ENCODE results near the gene CFAP410.
"Not testable (repeated sequence)": the region's sequence is repeated elsewhere in the genome, so short reads cannot be mapped to it uniquely, and the experiment has no call there.

The CFAP410 gene

DNA sequence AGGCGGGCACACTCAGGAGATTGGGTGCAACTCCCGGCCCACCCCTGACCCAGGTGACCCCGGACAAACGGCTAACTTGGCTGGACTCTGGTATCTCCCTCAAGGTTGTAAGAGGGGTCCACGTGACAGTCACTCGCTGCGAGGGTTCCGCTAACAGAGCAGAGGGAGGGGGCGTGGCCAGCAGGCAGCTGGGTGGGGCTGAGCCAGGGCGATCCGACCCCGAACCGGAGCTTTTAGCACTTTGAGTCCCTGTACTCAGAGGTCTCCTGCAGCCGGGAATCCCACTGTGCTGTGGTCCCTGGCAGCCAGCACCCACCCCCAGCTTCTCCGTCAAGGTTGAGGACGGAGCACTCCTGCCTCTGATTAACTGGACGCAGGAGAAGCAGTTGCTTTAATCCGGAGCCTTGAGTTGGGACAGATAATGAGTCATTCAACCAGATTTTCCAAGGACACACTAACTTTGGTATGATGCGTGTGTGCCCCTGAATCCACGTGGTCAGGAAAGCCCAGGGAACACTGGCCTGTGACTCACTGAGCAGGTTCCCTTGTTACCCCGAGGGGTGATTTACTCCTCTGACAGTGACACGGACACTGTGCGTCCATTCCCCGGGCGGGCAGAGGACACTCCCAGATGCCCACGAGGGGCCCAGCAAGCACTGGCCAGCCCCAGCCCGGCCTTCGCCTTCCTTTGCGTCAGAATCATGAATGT, 31.0 kb upstream of the CFAP410 start:
- in situ Hi-C loops (cut with MboI; ENCODE audit: low sequenced_read_pairs), result loop anchor here (10.0 kb wide), 1 partner anchor 55 kb away; no protein-coding TSS in a partner anchor

DNA sequence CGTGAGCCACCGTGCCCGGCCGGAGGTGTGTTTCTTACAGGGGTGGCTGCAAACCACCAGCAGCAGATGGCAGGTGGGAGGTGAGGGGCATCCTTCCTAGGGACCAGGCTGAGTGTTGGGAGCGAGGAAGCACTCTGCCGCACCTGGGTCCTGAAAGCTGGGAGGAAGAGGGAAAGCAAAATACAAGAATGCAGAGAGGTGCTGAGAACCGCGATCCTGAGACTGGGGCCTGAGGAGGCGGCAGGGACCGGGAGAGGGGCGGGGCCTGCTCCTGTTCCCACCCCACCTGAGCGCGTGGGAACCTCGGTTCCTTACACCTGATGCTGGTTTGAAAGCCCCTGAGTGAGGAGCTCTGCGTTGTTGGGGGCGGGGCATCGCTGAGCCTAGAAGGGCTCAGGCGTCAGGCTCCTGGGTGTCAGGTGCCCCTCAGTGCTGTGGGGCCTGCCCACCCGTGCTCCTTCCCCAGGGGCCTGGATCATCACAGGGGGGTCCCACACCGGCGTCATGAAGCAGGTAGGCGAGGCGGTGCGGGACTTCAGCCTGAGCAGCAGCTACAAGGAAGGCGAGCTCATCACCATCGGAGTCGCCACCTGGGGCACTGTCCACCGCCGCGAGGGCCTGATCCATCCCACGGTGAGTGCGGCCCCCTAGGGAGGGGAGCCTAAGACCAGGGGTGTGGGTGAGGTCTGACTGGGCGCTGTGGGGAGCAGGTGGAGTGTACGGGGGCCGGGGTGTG, 29.7 kb upstream of the CFAP410 start:
- in situ Hi-C loops (cut with MboI; ENCODE audit: low sequenced_read_pairs), result no loop called here

DNA sequence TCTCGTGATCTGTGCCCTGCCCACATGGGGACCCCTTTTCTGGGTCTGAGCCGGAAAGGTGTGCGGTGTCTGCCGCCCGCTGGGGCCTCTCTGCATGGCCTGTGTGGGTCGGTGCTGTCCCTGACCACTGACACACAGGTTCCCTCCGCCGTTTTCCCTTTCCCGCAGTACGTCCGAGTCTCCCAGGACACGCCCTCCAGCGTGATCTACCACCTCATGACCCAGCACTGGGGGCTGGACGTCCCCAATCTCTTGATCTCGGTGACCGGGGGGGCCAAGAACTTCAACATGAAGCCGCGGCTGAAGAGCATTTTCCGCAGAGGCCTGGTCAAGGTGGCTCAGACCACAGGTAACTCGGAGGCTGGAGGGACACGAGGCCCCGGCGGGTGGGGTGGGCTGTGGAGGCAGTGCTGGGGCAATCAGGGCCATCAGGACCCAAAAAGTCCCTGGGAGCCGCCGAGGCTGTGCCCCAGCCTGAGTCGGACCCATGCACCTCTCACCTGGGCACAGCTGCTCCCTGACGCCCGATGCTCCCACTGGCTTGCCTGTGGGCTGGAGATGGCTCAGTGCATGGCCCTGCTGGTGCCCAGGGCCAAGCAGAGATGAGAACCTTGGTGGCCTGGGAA, 27.5 kb upstream of the CFAP410 start:
- in situ Hi-C loops (cut with MboI; ENCODE audit: low sequenced_read_pairs), result no loop called here

DNA sequence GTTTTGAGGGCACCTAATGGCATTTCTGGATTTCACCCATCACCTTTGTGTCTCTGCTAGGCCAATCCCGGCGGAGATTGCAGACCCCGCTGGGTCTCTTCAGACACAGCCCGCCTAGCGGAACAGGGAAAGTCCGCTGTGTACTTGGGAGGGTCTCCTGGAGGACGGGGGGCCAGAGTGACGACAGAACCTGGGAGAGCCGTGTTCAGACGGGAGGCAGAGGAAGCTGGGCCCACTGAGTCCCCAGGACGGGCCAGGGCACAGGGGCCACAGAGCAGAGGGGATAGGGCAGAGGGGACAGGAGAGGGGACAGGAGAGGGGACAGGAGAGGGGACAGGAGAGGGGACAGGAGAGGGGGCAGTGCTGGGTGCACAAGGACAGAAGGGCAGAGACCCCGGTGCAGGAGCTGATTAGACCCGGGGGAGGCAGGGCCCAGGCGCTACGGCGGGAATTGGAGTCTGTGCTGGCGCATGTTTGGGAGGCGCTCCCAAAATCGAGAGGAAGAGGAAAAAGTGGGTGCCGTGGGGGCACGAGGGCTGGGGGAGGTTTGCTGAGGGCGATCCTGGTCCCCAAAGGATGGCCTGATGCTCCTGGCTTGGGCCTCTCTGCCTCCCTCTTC, 26.9 kb upstream of the CFAP410 start:
- in situ Hi-C loops (cut with MboI; ENCODE audit: low sequenced_read_pairs), result no loop called here

DNA sequence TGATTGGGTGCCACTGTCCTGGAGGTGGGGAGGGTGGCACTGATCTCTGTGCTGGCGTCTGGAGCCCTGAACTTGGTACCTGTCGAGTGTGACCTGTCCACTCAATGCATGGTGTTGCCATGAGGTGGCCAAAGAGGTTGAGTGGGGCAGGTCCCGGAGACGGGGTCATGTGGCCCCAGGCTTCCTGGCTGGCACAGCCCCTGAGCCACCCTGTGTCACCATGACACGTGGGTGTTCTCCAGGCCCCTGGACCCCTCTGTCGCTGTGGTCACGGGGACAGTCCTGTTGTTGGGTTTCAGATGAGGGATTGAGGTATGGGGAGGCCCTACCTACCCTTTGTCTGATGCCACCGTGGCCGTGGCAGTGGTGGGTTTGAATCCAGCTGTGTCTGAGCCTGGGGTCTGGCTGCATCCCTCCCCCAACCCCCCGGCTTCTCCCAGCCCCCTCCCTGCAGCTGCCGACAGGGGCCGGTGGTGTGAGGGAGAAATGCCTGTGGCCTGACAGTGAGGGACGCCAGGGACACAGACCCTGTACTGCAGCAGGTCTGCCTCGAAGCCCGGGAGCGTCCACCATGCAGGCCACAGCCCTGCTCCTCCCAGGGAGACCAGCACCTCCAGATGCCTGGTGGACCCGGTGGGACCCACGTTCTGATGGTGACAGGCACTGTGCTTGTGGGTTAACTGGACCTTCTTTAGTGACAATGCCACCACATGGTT, 26.2 kb upstream of the CFAP410 start:
- in situ Hi-C loops (cut with MboI; ENCODE audit: low sequenced_read_pairs), result no loop called here

DNA sequence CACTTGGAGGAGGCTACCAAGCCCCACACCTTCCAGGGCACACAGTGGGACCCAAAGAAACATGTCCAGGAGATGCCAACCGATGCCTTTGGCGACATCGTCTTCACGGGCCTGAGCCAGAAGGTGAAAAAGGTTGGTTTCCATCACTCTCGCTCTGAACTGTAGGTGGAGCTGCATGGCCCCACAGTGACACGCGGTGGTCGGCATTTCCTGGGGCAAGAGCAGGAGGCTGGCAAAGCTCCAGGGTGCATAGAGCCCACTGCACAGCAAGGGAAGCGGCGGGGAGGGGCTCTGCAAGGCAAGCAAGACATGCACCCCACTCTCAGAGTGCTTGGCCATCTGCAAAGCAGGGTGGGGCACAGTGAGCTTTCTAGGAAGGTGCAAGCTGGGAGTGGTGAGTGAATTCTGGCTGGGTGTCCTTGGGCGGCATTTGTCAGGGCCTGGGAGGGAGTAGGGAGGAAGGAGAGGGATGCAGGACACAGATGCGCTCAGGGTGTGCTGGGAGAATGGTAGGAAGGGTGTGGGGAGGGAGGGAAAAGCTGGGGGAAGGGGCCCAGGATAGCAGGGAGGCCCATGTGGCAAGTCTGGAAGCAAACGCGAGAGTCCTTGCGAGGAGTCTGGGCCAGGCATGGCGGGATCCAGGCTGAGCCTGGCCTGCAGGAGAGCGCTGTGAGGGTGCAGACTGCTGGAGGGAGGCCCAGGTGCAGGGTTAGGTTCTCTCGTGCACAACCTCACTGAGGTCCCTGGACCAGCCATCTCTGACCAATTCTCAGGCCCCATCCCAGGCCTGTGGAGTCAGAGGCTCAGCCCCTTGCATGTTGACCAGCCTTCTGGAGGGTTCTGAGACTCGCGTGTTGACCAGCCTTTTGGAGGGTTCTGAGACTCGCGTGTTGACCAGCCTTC, 25.2 kb upstream of the CFAP410 start:
- in situ Hi-C loops (cut with MboI; ENCODE audit: low sequenced_read_pairs), result no loop called here

DNA sequence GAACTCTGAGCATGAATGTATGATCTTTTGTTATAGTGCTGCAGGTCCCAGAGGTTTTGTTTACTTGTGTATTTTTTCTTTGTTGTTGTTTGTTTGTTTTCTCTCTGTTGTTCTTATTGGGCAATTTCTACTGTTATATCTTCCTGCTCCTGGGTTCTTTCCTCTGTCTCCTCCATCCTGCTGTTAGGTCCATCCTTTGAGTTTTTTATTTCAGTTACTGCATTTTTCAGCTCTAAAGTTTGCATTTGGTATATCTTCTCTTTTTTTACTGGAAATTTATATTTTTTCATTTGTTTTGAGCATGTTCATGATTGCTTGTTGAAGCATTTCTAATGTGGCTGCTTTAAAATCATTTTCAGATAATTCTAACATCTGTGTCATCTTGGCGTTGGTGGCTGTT, 24.1 kb upstream of the CFAP410 start:
- in situ Hi-C loops (cut with MboI; ENCODE audit: low sequenced_read_pairs), result no loop called here

DNA sequence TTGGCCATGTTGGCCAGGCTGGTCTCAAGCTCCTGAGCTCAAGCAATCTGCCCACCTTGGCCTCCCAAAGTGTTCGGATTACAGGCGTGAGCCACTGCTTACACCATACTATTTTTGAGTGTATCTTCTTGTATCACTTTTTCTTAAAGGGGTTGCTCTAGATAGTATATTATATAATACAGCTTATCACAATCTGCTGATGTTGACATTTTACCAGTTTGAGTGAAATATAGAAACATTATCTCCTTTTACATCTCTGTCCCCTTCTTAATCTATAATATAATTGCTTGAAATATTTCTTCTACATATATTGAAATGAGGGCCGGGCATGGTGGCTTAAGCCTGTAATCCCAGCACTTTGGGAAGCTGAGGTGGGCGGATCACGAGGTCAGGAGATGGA, 22.7 kb upstream of the CFAP410 start:
- in situ Hi-C loops (cut with MboI; ENCODE audit: low sequenced_read_pairs), result not testable (repeated sequence)

DNA sequence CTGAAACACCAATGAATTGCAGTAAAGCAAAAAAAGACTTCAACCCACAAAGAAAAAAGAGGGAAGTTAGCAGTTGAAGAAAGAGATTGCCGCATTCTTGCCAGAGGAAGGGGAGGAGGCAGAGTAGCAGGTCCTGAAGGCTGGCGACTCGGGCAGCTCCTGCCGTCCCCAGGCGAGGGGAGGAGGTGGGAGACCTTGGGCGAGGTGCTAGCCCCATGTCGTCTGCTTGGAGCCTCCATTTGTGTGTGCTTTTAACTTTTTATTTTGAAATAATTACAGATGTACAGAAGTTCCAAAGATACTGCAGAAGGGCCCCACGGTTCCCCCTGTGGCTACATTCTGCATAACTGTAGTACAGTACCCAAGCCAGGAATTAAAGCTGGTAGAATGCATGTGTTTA, 21.0 kb upstream of the CFAP410 start:
- in situ Hi-C loops (cut with MboI; ENCODE audit: low sequenced_read_pairs), result no loop called here

DNA sequence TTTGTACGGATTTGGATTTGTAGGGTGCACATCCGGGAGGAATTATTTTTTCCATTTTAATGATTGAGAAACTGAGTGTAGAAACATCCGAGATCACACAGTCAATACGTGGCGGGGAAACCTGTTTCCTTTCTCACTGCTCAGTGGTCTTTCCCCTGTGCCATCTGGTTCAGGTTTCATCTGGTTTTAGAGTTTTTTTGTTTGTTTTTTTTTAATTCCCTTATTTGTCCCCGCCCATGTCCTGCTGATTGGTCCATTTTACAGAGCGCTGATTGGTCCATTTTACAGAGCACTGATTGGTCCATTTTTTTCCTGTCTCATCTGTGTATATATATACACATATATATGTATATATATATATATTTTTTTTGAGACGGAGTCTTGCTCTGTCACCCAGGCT, 20.2 kb upstream of the CFAP410 start:
- in situ Hi-C loops (cut with MboI; ENCODE audit: low sequenced_read_pairs), result no loop called here

DNA sequence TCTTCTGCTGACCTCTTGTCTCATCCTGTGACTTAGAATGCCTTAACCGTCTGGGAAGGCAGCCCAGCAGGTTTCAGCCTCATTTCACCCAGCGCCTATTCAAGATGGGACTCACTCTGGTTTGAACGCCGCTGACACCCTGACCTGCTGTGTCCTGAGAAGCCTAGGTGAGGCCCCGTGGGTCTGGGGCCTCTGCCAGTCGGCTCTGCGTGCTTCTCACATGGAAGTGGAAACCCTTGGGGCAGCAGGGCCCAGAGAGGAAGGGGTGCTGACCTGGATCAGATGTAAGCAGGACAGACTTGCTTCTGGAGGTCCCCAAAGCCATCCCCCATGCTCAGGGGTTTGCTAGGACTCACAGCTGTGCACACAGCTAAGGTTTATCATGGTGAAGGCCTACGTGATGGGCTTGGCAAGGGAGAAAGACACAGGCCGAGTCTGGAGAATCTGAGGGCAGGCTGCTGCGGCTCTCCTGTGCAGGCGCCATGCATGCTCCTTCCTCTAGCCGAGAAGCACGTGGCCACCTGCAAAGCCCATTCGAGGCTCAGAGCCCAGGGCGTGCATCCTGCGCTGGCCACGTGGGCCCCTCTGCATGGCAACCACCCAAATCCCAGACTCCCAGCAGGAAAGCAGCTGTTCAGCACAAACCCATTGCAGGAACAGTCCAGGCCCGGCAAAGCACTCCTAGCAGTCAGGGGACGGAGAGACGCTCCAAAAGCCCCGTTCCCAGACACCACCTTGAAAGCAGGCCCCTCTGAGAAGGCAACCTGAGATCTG, 18.1 kb upstream of the CFAP410 start:
- in situ Hi-C loops (cut with MboI; ENCODE audit: low sequenced_read_pairs), result no loop called here

DNA sequence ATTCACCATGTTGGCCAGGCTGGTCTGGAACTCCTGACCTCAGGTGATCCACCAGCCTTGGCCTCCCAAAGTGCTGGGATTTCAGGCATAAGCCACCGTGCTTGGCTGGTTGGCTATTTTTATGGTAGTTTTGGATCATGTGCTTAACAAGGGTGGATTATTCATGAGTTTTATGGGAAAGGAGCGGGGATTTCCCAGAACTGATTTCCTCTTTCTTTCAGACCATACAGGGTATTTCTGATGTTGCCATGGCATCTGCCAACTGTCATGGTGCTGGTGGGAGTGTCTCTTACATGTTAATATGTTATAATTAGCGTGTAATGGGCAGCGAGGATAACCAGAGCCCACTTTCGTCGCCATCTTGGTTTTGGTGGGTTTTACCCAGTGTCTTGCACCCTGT, 17.4 kb upstream of the CFAP410 start:
- in situ Hi-C loops (cut with MboI; ENCODE audit: low sequenced_read_pairs), result no loop called here

DNA sequence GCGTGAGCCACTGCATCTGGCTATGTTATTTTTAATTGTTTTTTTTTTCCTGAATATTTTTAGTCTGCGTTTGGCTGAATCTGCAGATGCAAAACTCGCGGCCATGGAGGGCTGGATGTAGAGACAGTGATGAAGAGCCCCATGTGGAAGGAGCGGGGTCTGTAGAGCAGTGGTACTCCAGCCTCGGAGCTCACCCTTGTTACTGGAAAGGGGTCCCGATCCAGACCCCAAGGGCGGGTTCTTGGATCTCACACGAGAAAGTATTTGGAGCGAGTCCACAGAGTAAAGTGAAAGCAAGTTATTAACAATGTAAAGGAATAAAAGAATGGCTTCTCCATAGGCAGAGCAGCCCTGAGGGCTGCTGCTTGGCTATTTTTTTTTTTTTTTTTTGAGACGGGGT, 17.0 kb upstream of the CFAP410 start:
- in situ Hi-C loops (cut with MboI; ENCODE audit: low sequenced_read_pairs), result no loop called here

DNA sequence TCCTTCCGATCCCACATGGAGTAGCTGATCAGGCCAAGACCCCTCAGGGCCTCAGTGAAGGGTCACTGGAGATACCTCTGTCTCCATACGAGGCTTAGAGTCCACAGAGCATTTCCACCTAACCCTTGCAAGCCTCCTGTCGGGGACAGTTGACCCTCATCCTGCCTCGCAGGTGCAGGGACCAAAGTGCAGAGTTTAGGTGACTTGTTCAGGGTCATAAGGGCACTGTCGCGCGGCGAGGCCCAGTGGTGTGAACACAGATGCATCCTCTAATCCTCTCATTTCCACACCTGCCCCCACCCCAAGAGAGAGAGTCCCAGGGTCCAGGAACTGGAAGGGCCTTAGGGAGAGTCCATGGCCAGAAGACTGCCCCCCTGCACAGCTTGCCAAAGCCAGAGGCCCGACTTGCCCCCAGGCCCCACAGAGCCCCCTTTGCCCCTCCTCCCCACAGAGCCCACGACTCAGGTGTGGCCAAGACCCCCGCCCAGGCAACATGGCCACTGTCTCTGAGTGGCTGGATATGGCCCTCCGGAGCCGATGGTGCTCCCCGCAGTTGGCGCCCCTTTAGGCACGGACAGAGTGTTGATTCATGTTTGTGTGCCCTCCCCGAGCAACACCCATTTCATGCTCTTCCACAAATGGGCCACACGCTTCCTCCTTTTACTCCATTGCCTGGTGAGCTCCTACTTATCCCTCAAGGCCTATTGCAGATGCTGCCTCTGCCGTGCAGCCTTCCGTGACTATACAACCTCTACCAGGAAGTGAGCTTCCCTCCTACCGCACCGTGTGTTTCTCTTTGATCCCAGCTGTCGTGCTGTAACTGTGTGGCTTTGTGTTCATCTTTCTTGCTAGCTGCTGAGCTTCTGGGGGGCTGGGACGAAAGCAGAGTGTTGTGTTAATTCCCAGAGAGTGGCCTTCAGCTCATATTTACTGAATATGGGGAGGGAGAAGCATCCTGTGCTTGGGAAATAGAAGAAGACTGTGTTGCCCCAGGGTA, 15.9 kb upstream of the CFAP410 start:
- in situ Hi-C loops (cut with MboI; ENCODE audit: low sequenced_read_pairs), result no loop called here

DNA sequence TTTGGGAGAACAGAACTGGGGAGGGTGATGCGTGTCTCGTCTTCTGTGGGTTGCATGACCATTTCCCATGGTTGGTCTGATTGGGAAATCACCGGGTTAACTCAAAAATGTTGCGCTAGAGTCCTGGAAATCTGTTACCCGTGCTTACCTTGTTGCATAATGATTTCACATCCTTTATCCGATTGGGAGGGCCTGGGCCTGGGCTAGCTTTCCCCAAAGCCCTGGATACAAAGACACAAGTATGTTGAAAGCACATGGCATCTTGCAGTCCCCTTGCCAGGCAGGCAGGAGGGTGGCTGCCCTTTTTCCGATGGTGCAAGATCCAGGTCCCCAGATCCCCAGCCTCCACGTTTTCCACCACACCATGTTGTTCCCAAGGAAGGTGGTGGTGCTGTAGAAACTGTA, 14.8 kb upstream of the CFAP410 start:
- in situ Hi-C loops (cut with MboI; ENCODE audit: low sequenced_read_pairs), result no loop called here

DNA sequence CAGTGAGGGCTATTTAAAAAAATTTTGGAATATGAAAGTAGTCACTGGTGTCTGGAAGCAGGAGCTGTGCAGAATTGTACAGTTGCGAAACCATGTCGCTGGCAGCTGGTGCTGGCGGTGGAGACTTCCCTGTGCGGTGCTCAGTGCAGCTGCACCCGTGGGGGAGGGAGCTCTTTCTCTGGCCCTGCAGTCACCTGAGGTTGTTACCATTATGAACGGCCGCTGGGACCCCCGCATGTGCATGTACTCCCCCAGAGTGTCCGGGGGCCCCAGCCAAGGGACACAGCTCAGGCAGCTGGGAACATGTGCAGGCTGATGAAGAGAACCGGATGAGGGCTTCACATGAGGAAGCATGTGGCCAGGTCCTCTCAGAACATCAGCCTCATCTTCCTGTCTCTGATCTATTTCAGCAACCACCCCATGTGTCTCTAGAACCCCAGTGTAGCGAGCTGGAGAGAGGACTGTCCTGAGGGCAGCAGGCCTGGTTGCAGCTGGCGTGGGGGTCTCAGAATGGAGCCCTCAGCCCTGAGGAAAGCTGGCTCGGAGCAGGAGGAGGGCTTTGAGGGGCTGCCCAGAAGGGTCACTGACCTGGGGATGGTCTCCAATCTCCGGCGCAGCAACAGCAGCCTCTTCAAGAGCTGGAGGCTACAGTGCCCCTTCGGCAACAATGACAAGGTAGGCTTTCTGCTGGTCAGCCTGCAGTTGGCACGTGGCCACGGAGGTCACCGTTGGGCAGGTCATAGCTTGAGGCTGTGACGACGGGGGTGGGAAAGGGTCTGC, 14.2 kb upstream of the CFAP410 start, which contains the start of gene TRPM2:
Gene TRPM2, plus strand, starts transcription at position 431 of the 780 bp plus-strand sequence. Its CDS starts 80 bp downstream, at position 511.
- in situ Hi-C loops (cut with MboI; ENCODE audit: low sequenced_read_pairs), result no loop called here

DNA sequence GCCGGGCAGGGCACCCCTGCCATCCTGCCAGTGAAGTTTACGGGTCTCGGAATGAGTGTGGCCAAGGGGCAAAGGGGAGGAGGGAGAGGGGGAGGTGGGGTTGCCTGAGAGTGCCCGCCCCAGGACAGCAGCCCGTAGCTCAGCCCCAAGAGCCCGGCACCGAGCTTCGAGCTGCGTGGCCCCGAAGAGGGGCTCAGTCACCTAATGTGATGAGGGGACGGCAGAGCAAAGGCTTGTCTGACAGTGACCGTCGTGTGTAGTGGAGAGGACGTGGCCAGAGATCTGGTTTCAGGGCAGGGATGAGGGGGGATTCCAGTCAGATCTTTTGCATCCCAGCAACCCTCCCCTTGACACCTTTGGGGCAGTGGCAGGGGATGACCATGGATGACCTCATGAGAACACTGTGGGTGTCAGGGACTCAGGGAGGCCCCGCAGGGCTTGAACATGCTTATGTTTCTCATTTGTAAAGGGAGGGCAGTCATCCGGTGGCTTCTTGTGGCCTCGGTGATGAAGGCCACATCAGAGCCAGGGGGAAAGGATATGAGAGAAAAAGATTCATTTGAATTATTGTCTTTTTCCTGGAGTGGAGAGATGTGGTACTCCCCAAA, 13.2 kb upstream of the CFAP410 start:
- in situ Hi-C loops (cut with MboI; ENCODE audit: low sequenced_read_pairs), result no loop called here
